ENCODE data around the gene SSR1.
A peak's percentile ranks its signal among the peaks of the same experiment; 100 is the strongest.

SSR1 gene

GRCh38 chr6:7261852-7262461, 51.0 kb downstream of the SSR1 start:
- TF ChIP-seq, protein P1, sequence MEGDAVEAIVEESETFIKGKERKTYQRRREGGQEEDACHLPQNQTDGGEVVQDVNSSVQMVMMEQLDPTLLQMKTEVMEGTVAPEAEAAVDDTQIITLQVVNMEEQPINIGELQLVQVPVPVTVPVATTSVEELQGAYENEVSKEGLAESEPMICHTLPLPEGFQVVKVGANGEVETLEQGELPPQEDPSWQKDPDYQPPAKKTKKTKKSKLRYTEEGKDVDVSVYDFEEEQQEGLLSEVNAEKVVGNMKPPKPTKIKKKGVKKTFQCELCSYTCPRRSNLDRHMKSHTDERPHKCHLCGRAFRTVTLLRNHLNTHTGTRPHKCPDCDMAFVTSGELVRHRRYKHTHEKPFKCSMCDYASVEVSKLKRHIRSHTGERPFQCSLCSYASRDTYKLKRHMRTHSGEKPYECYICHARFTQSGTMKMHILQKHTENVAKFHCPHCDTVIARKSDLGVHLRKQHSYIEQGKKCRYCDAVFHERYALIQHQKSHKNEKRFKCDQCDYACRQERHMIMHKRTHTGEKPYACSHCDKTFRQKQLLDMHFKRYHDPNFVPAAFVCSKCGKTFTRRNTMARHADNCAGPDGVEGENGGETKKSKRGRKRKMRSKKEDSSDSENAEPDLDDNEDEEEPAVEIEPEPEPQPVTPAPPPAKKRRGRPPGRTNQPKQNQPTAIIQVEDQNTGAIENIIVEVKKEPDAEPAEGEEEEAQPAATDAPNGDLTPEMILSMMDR (IDR thresholded peaks at IDR 0.05; ENCODE audit: low read depth, low read length), result no peak
- DNase-seq (ENCODE audit: low read depth in 2 of 2), result no peak
- peak overlapping the region; percentile 67 to 75 for H3K4me3 ChIP-seq (replicated peaks in 1 of 2; ENCODE audit: low read depth in 2 of 2, low read length in 2 of 2)

DNA sequence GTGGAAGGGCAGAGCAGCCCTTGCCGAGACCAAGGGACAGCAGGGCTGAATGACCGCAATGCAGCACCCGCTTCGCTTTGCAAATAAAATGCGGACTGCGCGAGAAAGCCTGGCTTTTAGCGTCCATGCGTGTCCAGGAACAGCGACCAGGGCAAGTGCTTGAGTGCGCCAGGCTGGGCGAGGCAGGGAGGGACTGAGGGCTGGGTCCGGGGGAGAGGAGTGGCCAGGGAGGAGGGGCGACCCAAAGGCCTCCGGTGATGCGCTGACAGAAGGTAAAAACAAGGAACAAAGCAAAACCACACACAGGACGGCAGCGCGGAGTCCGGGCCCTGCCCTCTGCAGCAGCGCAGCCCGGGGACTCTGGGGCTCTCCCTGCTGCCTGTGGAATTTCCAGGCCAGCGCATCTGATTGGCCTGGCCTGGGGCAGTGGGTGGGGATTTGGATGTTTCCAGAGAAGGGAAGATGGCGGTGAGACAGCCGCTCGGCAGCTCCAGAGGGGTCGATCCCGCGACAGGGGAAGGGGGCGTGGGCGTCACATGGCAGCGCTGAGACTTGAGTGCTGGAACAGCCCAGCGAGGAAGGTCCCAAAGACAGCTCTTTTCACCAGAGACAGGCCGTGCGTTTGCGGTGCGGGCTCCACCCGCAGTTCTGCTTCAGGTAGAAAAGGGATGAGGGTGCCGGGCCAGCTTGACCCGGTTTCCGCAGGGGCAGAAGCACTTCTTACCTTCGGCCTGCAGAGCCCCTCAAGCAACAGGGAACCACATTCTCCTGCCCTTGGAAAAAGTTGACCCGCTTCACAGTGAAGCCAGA, 51.8 kb downstream of the SSR1 start:
- peak; percentile 85 for DNase-seq (ENCODE audit: low read depth in 2 of 2)
- TF ChIP-seq, protein P1 (IDR thresholded peaks at IDR 0.05; ENCODE audit: low read depth, low read length), result no peak

GRCh38 chr6:7260291-7261031, 52.5 kb downstream of the SSR1 start:
- peak overlapping the region; percentile 67 to 75 for H3K4me3 ChIP-seq (replicated peaks in 1 of 2; ENCODE audit: low read depth in 2 of 2, low read length in 2 of 2)
- DNase-seq (ENCODE audit: low read depth in 2 of 2), result no peak
- TF ChIP-seq, protein P1 (IDR thresholded peaks at IDR 0.05; ENCODE audit: low read depth, low read length), result no peak

More for the DNA sequence above, 51.8 kb downstream of the SSR1 start:
- H3K4me3 ChIP-seq (replicated peaks in 1 of 2; ENCODE audit: low read depth in 2 of 2, low read length in 2 of 2), result peak overlapping the region; percentile 67 to 75

DNA sequence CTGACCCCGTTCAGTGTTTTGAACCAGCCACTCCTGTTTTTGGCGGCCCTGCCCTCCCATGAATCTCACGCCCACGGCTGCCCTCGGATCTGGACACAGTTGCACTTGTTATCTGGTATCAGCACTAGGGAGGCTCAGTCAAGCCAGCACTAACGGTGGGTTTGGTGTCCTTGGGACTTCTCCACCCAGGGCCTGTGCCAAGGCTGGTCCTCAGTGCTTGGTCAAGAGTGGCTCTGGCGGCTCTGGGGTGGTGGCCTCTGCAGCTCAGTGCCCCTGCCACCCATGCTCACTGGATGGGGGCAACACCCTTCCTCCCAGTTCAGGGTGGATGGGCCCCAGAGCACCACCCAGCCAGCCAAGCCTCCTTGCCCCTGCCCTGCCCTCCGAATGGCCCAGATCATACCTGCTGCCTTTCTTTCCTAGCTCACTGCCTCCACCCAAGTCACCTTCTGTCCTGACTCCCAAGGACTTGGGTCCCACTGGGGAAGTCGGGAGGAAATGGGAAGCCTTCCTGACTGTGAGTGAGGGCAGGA, 54.7 kb downstream of the SSR1 start:
- no peak overlapping the region for H3K4me3 ChIP-seq (replicated peaks in 1 of 2; ENCODE audit: low read depth in 2 of 2, low read length in 2 of 2)
- no peak for DNase-seq (ENCODE audit: low read depth in 2 of 2)
- TF ChIP-seq, protein P1 (IDR thresholded peaks at IDR 0.05; ENCODE audit: low read depth, low read length), result no peak

DNA sequence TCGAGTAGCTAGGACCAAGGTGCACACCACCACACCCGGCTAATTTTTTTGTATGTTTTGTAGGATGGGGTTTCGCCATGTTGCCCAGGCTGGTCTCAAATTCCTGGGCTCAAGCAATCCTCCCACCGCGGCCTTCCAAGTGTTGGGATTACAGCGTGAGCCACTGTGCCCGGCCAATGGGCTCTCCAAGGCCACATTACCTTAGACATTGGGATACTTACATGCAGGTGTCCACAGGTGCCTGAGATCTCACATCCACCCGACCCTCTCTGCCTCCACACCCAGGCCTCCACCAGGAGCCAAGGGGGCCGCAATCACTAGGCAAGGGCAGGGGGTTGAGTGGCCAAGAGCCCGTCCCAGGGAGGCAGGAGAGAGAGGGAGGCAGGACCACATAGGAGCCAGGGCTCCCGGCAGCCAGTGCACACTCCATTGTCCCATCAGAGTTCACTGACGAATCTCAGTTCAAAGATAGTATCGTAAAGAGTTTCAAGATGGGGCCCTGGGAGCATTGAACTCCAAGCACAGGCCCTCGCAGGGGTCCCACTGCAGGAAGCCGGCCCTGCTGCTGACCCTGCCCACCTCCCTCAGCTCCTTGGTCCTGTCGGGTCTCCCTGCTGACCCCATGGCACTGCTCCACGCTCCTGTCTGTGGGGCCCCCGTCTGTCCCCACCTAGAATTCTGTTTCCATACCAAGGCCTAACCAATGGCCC, 55.3 kb downstream of the SSR1 start:
- no peak for DNase-seq (ENCODE audit: low read depth in 2 of 2)
- TF ChIP-seq, protein P1 (IDR thresholded peaks at IDR 0.05; ENCODE audit: low read depth, low read length), result no peak
- no peak overlapping the region for H3K4me3 ChIP-seq (replicated peaks in 1 of 2; ENCODE audit: low read depth in 2 of 2, low read length in 2 of 2)

DNA sequence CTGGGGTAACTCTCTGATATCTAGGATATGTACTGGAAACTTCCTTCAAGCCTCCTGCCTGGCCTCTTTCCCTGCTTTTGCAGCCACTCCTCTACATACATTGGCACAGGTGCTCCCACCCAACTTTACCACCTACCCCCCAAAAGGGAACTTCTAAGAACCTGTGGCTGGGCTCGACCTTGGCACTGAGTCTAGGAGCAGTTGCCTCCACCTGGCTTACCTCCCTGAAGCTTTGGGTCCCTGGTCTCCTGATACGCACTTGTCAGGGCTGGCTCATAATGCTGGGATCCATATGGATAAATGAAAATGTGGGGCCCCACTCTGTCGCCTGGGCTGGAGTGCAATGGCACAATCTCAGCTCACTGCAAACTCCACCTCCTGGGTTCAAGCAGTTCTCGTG, 56.2 kb downstream of the SSR1 start:
- H3K4me3 ChIP-seq (replicated peaks in 1 of 2; ENCODE audit: low read depth in 2 of 2, low read length in 2 of 2), result no peak overlapping the region
- TF ChIP-seq, protein P1 (IDR thresholded peaks at IDR 0.05; ENCODE audit: low read depth, low read length), result no peak
- no peak for DNase-seq (ENCODE audit: low read depth in 2 of 2)
